Keratinocyte (primary cell): ENCODE results near the gene TRIM4. TPM values are rescaled to one million over a fixed set of nuclear protein-coding genes. Genes with fewer than 3 reads are reported as not detected.

Experiments
- DNase-seq: peaks from one replicate; pipeline ENCODE4 v3.0.0-alpha.2; 2011; ENCODE audit warnings: low read depth, missing footprints, low spot score
- FAIRE-seq: peaks from 2 replicates; lab custom pipeline; 2011; peaks lifted over from hg19 to GRCh38; lab: Jason Lieb, UNC
- H2AFZ ChIP-seq: 2 replicates; pipeline ENCODE4 v1.6.0; 2012; ENCODE audit warnings: low read length, control low read depth, inconsistent platforms; ENCODE audit not compliant: control insufficient read depth
- H3K27ac ChIP-seq: 2 replicates; pipeline ENCODE4 v1.5.1; 2011; ENCODE audit warnings: low read length; ENCODE audit not compliant: control insufficient read depth, insufficient read depth
- H3K27me3 ChIP-seq: 3 replicates; pipeline ENCODE4 v1.6.0; 2011; ENCODE audit warnings: low read length; ENCODE audit not compliant: control insufficient read depth, insufficient read depth; ENCODE audit errors: extremely low read depth
- H3K36me3 ChIP-seq, 2 experiments: 2 replicates in 1 of 2; 3 replicates in 1 of 2; pipeline ENCODE4 v1.5.1; 2011; ENCODE audit warnings: low read length in 2 of 2, mild to moderate bottlenecking in 1 of 2; ENCODE audit not compliant: control insufficient read depth in 2 of 2, insufficient read depth in 2 of 2; ENCODE audit errors: extremely low read depth in 1 of 2
- H3K4me1 ChIP-seq: 3 replicates; pipeline ENCODE4 v1.5.1; 2011; ENCODE audit warnings: low read length; ENCODE audit not compliant: control insufficient read depth, insufficient read depth; ENCODE audit errors: extremely low read depth
- H3K4me2 ChIP-seq: 3 replicates; pipeline ENCODE4 v1.6.0; 2011; ENCODE audit warnings: low read depth, low read length; ENCODE audit not compliant: control insufficient read depth, insufficient read depth; ENCODE audit errors: extremely low read depth
- H3K4me3 ChIP-seq, 3 experiments: fragments of 200-600 bp in 1 of 3; sonication (generic) in 1 of 3; 2 replicates in 2 of 3; 3 replicates in 1 of 3; pipeline ENCODE4 v1.5.1; 2011 to 2016; ENCODE audit warnings: low read length in 3 of 3, mild to moderate bottlenecking in 3 of 3, control low read depth in 2 of 3, inconsistent platforms in 1 of 3, low read depth in 1 of 3, mixed read lengths in 1 of 3, mixed run types in 1 of 3, moderate library complexity in 1 of 3; ENCODE audit not compliant: control insufficient read depth in 2 of 3, insufficient read depth in 2 of 3; ENCODE audit errors: extremely low read depth in 1 of 3
- H3K79me2 ChIP-seq: 2 replicates; pipeline ENCODE4 v1.6.0; 2012; ENCODE audit warnings: low read length; ENCODE audit not compliant: control insufficient read depth, insufficient read depth
- H3K9ac ChIP-seq: 3 replicates; pipeline ENCODE4 v1.6.0; 2011; ENCODE audit warnings: low read length; ENCODE audit not compliant: control insufficient read depth, insufficient read depth; ENCODE audit errors: extremely low read depth
- H3K9me1 ChIP-seq: 3 replicates; pipeline ENCODE4 v1.6.0; 2011; ENCODE audit warnings: low read length; ENCODE audit not compliant: control insufficient read depth, insufficient read depth; ENCODE audit errors: extremely low read depth
- H3K9me3 ChIP-seq: 2 replicates; pipeline ENCODE4 v1.5.1; 2012; ENCODE audit warnings: low read depth, low read length; ENCODE audit not compliant: control insufficient read depth
- H4K20me1 ChIP-seq: 3 replicates; pipeline ENCODE4 v1.6.0; 2011; ENCODE audit warnings: low read length; ENCODE audit not compliant: control insufficient read depth, insufficient read depth; ENCODE audit errors: extremely low read depth
- CTCF ChIP-seq, 3 experiments: IDR thresholded peaks in 1 of 3; conservative IDR thresholded peaks in 1 of 3; optimal IDR thresholded peaks in 1 of 3; 2 replicates in 2 of 3; 3 replicates in 1 of 3; pipeline versions ENCODE3 to v1.5.1; 2011; ENCODE audit warnings: low read length in 3 of 3, mild to moderate bottlenecking in 3 of 3, moderate library complexity in 2 of 3, control low read depth in 1 of 3, inconsistent platforms in 1 of 3; ENCODE audit not compliant: insufficient read depth in 2 of 3; ENCODE audit errors: extremely low read depth in 1 of 3
- EZH2 ChIP-seq: IDR thresholded peaks from one replicate; pipeline ENCODE4 v1.6.1; 2012; ENCODE audit warnings: inconsistent platforms, mild to moderate bottlenecking, low read length, moderate library complexity
- dilution Hi-C: fragments of 300-500 bp; cut with MboI; formaldehyde crosslinking; loops from one replicate; pipeline ENCODE4 v1.7.0; 2020; ENCODE audit warnings: low sequenced_read_pairs; ENCODE audit not compliant: extremely low pct_ligation_motif_present
- polyA plus RNA-seq, 5 experiments: library from polyadenylated mRNA; depleted of rRNA in 3 of 5; stranded (reverse) in 3 of 5; stranded (forward) in 1 of 5; unstranded in 1 of 5; fragments of >200 nt; gene quantifications; 1 replicate in 1 of 5; 2 replicates in 3 of 5; 3 replicates in 1 of 5; pipeline versions ENCODE4 v1.2.1 to v1.2.3, GENCODE V29; 2011 to 2012; ENCODE audit warnings: missing spikeins in 2 of 5, low read depth in 1 of 5, low replicate concordance in 1 of 5

The TRIM4 gene
- polyA plus RNA-seq, 1 donor (not counting 4 experiments of a cell fraction or from before 2014, with no cell fraction given), result 25.5 TPM

- Histone ChIP-seq H3K4me2 (no peak overlapping the region), H3K79me2 (no peaks in the 10 kb centered on the region), H3K9ac (no peak overlapping the region), H3K4me3 (no peak overlapping the region), H3K9me1 (no peaks in the 10 kb centered on the region), H3K36me3 (no peaks in the 10 kb centered on the region), H4K20me1 (no peaks in the 10 kb centered on the region), H3K27me3 (peaks cover 4% of the 10 kb centered on the region), H2AFZ (no peak overlapping the region), H3K4me1 (peaks cover 10% of the 10 kb centered on the region), H3K27ac (no peak overlapping the region), H3K9me3 (no peaks in the 10 kb centered on the region)
- dilution Hi-C loops, result no loop called here
- no peak for FAIRE-seq
- no peak for TF ChIP-seq CTCF (optimal IDR thresholded peaks at IDR 0.05 in 1 of 3, IDR thresholded peaks at IDR 0.05 in 1 of 3, conservative IDR thresholded peaks at IDR 0.05 in 1 of 3; ENCODE audit: extremely low read depth in 1 of 3, insufficient read depth in 2 of 3, low read length in 3 of 3)
- no peak for TF ChIP-seq EZH2
- DNase-seq, result no peak
Observed at GRCh38 chr7:99928188-99928587, 8.9 kb upstream of the TRIM4 start.

GRCh38 chr7:99927536-99927935, 8.2 kb upstream of the TRIM4 start:
- FAIRE-seq (no peak), DNase-seq (no peak)
- Histone ChIP-seq H3K27ac (no peak overlapping the region), H3K27me3 (peaks cover 4% of the 10 kb centered on the region), H3K4me1 (peaks cover 10% of the 10 kb centered on the region), H3K4me3 (no peak overlapping the region), H3K9me3 (no peaks in the 10 kb centered on the region), H4K20me1 (no peaks in the 10 kb centered on the region), H3K36me3 (no peaks in the 10 kb centered on the region), H3K4me2 (no peak overlapping the region), H3K9ac (no peak overlapping the region), H2AFZ (no peak overlapping the region), H3K79me2 (no peaks in the 10 kb centered on the region), H3K9me1 (no peaks in the 10 kb centered on the region)
- dilution Hi-C loops, result no loop called here
- TF ChIP-seq EZH2, result no peak
- TF ChIP-seq CTCF (optimal IDR thresholded peaks at IDR 0.05 in 1 of 3, IDR thresholded peaks at IDR 0.05 in 1 of 3, conservative IDR thresholded peaks at IDR 0.05 in 1 of 3; ENCODE audit: extremely low read depth in 1 of 3, insufficient read depth in 2 of 3, low read length in 3 of 3), result no peak
